Upper lobe of left lung (tissue), 6 donors: ENCODE measurements around the gene SIMC1. TPM values are rescaled to one million over a fixed set of nuclear protein-coding genes. Genes with fewer than 3 reads are reported as not detected.

Experiments
- ATAC-seq, 2 donors: fragments of 200-7000 bp; cut with Tn5 transposase; one replicate each; pipeline ENCODE4 v1.9.1; 2022; ENCODE audit warnings: mild to moderate bottlenecking in 2 of 2, moderate library complexity in 2 of 2; ENCODE audit not compliant: low FRiP score in 2 of 2
- DNase-seq, 2 donors: peaks; one replicate each; pipeline ENCODE4 v3.0.0-alpha.2; 2019 to 2020
- H3K27ac ChIP-seq, 4 donors: fragments of 200-600 bp; sonication (generic); one replicate each; pipeline ENCODE4 v1.5.1; 2016 to 2019
- H3K27me3 ChIP-seq, 4 donors: fragments of 200-600 bp; sonication (generic); one replicate each; pipeline ENCODE4 v1.5.1; 2017 to 2019
- H3K36me3 ChIP-seq, 4 donors: fragments of 200-600 bp; sonication (generic); one replicate each; pipeline ENCODE4 v1.5.1; 2016 to 2019
- H3K4me1 ChIP-seq, 4 donors: fragments of 200-600 bp; sonication (generic); one replicate each; pipeline ENCODE4 v1.5.1; 2018 to 2019
- H3K4me3 ChIP-seq, 4 donors: fragments of 200-600 bp; sonication (generic); one replicate each; pipeline ENCODE4 v1.5.1; 2017 to 2019; ENCODE audit warnings: mild to moderate bottlenecking in 2 of 4, moderate library complexity in 1 of 4
- H3K9me3 ChIP-seq, 4 donors: fragments of 200-600 bp; sonication (generic); one replicate each; pipeline ENCODE4 v1.5.1; 2018 to 2019
- CTCF ChIP-seq, 6 experiments: fragments of 450-650 bp in 4 of 6; fragments of 200-600 bp in 2 of 6; sonication (generic) in 2 of 6; IDR thresholded peaks; one replicate each; pipeline ENCODE4 v1.5.1; 2016 to 2019; ENCODE audit warnings: antibody characterized with exemption in 6 of 6
- EP300 ChIP-seq, 4 donors: sonication (generic); formaldehyde crosslinking; IDR thresholded peaks; one replicate each; pipeline ENCODE4 v1.5.1; 2017; ENCODE audit warnings: antibody characterized with exemption in 4 of 4, control low read depth in 2 of 4
- POLR2A ChIP-seq, 4 donors: fragments of 450-650 bp; IDR thresholded peaks; one replicate each; pipeline ENCODE4 v1.5.1; 2016 to 2017; ENCODE audit warnings: antibody characterized with exemption in 4 of 4, mild to moderate bottlenecking in 2 of 4
- POLR2AphosphoS5 ChIP-seq, 2 donors: sonication (generic); formaldehyde crosslinking; IDR thresholded peaks; one replicate each; pipeline ENCODE4 v1.5.1; 2017; ENCODE audit warnings: antibody characterized with exemption in 2 of 2
- WGBS, 2 donors: methylation state at CpG; one replicate each; pipeline ENCODE4 v1.1.5; 2017 to 2018; 5-methylcytosine and 5-hydroxymethylcytosine counted together
- total RNA-seq, 6 donors: library from RNA; depleted of rRNA in 4 of 6; stranded (reverse); fragments of >200 nt in 4 of 6; gene quantifications; one replicate each; pipeline versions ENCODE4 v1.1.0 to v1.2.1, GENCODE V29; 2016 to 2021
- donor health status: DM: no; HTN: no; CAD: no; lungs with moderate emphysema.
- donor health status: DM: no; HTN: yes; CAD: no; lungs with severe emphysema.

The SIMC1 gene
- total RNA-seq, 6 donors from 2014 or later: 13.6 to 43.0 (median 21.2) TPM

GRCh38 chr5:176342158-176342483, 103.9 kb downstream of the SIMC1 start:
- ATAC-seq: no peak
- no peak for DNase-seq
- Histone ChIP-seq H3K4me1 (no peaks in the 10 kb centered on the region), H3K27ac (no peak overlapping the region), H3K4me3 (no peak overlapping the region), H3K9me3 (no peaks in the 10 kb centered on the region), H3K36me3 (peaks cover 8 to 56% (median 33%) of the 10 kb centered on the region in 4 donors), H3K27me3 (no peaks in the 10 kb centered on the region)
- no peak for TF ChIP-seq EP300 (IDR thresholded peaks at IDR 0.05)
- no peak for TF ChIP-seq POLR2A (IDR thresholded peaks at IDR 0.05)
- no peak for TF ChIP-seq CTCF (IDR thresholded peaks at IDR 0.05)
- no peak for TF ChIP-seq POLR2AphosphoS5 (IDR thresholded peaks at IDR 0.05)
- 87 to 98% methylated on average over 1 of the region's 1 CpG for whole genome bisulfite sequencing, 2 donors

GRCh38 chr5:176342766-176343458, 104.7 kb downstream of the SIMC1 start:
- DNase-seq (no peak), ATAC-seq (no peak)
- Histone ChIP-seq H3K4me3 (no peak overlapping the region), H3K36me3 (peaks cover 16 to 56% (median 35%) of the 10 kb centered on the region in 4 donors), H3K4me1 (no peaks in the 10 kb centered on the region), H3K27me3 (no peaks in the 10 kb centered on the region), H3K9me3 (no peaks in the 10 kb centered on the region), H3K27ac (no peak overlapping the region)
- 44 to 81% methylated on average over 2 of the region's 2 CpGs for WGBS, 2 donors
- TF ChIP-seq EP300 (IDR thresholded peaks at IDR 0.05) (no peak), CTCF (IDR thresholded peaks at IDR 0.05) (no peak), POLR2A (IDR thresholded peaks at IDR 0.05) (no peak), POLR2AphosphoS5 (IDR thresholded peaks at IDR 0.05) (no peak)

GRCh38 chr5:176350416-176350815, 112.2 kb downstream of the SIMC1 start:
- H3K4me1 ChIP-seq: peaks cover 0 to 4% (median 0%) of the 10 kb centered on the region in 4 donors
- peak in 1 of 2 donors; percentile 62 for DNase-seq
- no peak for TF ChIP-seq CTCF (IDR thresholded peaks at IDR 0.05)
- TF ChIP-seq POLR2AphosphoS5 (IDR thresholded peaks at IDR 0.05): no peak
- TF ChIP-seq EP300 (IDR thresholded peaks at IDR 0.05): no peak
- TF ChIP-seq POLR2A (IDR thresholded peaks at IDR 0.05): no peak
- WGBS, 2 donors: 81 to 91% methylated on average over 8 of the region's 8 CpGs
- no peaks in the 10 kb centered on the region for H3K27me3 ChIP-seq
- peak in 1 of 2 donors; percentile 55 for ATAC-seq
- H3K27ac ChIP-seq: no peak overlapping the region
- peaks cover 36 to 100% (median 64%) of the 10 kb centered on the region in 4 donors for H3K36me3 ChIP-seq
- no peaks in the 10 kb centered on the region for H3K9me3 ChIP-seq
- H3K4me3 ChIP-seq: no peak overlapping the region

- DNase-seq: no peak
- H3K36me3 ChIP-seq: peaks cover 26 to 95% (median 54%) of the 10 kb centered on the region in 4 donors
Observed at GRCh38 chr5:176352116-176352878, 114.1 kb downstream of the SIMC1 start.

More at GRCh38 chr5:176352116-176352878, 114.1 kb downstream of the SIMC1 start:
- Histone ChIP-seq H3K27ac (no peak overlapping the region), H3K4me1 (peaks cover 0 to 4% (median 0%) of the 10 kb centered on the region in 4 donors), H3K27me3 (no peaks in the 10 kb centered on the region), H3K9me3 (no peaks in the 10 kb centered on the region), H3K4me3 (no peak overlapping the region)
- no peak for ATAC-seq
- WGBS, 2 donors: 82 to 91% methylated on average over 5 of the region's 5 CpGs
- TF ChIP-seq EP300 (IDR thresholded peaks at IDR 0.05): no peak
- TF ChIP-seq CTCF (IDR thresholded peaks at IDR 0.05): no peak
- no peak for TF ChIP-seq POLR2AphosphoS5 (IDR thresholded peaks at IDR 0.05)
- no peak for TF ChIP-seq POLR2A (IDR thresholded peaks at IDR 0.05)
